RPMI8226 (cell line): ENCODE results near the gene UFSP2.

Source experiments
- DNase-seq: peaks from one replicate; pipeline ENCODE4 v3.0.0-alpha.2; 2015

Gene UFSP2

GRCh38 chr4:185424905-185425646, 688 bp downstream of the UFSP2 start:
- peak; percentile 5 for DNase-seq

GRCh38 chr4:185421366-185422124, 4.2 kb downstream of the UFSP2 start:
- DNase-seq = no peak

DNA sequence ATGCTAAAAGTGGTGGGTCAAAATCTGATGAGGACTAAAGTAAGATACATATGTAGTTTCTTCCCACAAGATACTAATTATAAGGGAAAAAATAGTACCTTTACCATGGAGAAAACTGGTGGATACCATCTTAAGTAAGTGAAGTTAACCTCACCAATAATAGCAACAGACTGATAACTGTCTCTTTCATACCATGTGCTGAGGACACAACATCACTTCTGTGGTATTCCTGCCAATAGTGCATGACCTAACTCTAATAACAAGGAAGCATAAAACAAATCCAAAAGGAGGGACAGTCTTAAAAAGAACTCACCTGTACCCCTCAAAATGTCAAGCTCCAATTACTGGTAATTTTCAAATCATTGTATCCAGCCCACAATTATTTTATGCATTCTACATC, 8.8 kb downstream of the UFSP2 start:
- DNase-seq = no peak

- no peak for DNase-seq
Measured at GRCh38 chr4:185412412-185412811, 13.4 kb downstream of the UFSP2 start.

DNA sequence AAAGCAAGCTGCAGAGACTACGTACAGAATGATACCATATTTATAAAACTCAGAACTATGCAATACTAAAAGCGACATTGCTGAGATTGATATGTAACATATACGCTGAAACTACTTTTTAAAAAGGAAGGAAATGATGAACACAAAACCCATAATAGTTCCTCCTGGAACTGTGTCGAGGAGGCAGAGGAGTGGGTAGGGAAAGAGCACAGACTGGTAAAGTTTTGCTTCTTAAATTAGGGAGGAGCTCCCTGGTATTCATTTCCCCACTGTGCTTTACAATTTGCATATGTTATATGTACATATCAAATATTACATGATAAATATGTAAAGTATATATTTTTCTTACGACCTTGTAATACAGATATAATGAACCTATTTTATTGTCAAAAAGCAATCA, 13.9 kb downstream of the UFSP2 start:
- DNase-seq = no peak

DNA sequence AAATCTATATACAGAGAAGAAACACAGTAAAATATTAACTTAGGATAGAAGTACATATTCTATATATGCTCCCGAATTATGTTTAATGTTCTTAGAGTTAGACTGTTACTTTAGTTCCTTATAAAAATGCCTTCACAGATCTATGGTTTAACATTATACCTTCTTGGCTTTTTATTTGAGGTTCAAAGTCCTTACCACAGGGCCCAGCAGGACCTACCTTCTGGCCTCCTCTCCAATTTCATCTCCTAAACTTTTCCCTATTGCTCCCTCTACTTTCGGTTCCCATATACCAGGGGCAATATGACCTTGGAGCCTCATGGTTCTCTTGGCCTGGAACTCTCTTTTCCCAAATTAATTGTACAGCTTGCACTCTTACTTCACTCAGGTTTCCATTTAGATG, 17.3 kb downstream of the UFSP2 start:
- DNase-seq = no peak

DNA sequence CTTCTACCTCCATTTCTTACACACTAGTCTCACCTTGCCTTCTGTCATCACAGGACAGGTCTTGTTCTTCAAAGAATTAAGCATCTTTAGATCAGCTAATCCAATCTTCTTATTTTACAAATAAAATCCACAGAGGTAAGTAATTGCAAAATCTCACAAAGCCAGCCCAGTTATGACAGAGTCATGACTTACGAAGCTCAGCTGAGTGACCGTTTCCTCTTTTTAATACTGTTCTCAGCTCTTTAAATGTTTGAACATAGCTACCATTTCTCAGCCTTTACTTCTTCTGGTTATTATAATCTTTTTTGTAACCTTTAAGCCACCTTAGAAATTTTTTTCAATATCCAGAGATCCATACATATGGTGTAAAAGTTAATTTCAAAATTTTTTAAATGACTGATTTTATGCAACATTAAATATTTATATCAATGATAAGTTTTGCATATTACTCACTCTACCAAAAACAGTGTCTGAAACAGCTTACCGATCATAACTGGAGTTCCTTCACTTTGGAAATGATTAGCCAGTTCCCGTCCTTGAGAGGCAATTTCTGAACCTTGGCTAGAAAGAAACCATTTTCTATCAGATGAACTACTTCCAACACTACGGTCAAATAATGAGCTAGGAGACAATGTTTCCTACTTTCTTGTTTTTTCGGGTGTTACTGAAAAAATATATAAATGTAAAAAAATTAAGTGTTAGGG, 20.3 kb downstream of the UFSP2 start:
- DNase-seq = no peak

GRCh38 chr4:185404031-185404430, 21.7 kb downstream of the UFSP2 start:
- no peak for DNase-seq

- no peak for DNase-seq
Measured at GRCh38 chr4:185399466-185399865, 26.3 kb downstream of the UFSP2 start.

DNA sequence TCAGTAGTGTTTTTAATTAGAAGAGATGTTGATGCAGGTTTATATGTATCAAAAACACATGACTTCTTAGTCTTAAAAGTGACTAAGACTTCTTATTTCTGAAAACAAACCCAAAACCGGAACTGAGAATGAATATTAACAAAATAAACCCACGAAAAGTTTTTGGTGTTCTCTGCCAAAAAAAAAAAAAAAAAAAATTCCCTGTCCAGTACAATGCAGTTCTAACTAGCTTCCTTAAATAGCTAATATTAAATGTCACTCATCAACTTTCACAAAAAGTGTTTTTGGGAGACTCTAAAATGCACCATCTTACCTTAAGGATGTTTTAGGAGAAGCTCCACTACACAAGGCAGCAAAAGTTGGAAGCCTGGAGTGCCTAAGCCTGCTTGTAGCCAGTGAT, 27.1 kb downstream of the UFSP2 start:
- DNase-seq = peak; percentile 11

DNA sequence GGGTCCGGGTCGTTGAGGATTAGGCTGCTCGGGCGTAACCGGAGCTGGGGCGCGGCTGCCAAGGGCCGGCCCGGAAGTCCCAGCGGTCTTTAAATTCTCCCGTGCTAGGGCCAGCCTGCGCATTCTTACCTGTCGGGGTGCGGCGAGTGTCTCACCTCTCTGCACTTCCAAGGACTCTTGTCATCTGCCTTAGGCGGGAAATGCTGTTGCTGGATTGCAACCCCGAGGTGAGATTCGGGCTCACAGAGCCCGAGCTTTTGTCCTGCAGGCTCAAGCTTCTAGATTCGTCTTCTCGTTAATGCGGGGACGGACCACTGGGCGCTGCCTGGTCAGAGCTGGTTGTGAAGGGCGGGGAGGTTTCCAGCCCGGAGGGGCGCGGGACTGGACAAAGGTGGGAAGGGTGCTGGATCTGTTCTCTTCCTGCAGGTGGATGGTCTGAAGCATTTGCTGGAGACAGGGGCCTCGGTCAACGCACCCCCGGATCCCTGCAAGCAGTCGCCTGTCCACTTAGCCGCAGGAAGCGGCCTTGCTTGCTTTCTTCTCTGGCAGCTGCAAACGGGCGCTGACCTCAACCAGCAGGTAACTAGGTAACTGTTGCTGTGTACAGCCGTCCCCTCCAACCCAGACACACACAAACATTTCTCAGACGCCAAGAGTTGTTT, 28.9 kb downstream of the UFSP2 start, which contains the start of gene ANKRD37:
Gene ANKRD37, plus strand, starts transcription at position 118 of the 662 bp plus-strand sequence. Its CDS starts 83 bp downstream, at position 201.
- DNase-seq = peak; percentile 60

DNA sequence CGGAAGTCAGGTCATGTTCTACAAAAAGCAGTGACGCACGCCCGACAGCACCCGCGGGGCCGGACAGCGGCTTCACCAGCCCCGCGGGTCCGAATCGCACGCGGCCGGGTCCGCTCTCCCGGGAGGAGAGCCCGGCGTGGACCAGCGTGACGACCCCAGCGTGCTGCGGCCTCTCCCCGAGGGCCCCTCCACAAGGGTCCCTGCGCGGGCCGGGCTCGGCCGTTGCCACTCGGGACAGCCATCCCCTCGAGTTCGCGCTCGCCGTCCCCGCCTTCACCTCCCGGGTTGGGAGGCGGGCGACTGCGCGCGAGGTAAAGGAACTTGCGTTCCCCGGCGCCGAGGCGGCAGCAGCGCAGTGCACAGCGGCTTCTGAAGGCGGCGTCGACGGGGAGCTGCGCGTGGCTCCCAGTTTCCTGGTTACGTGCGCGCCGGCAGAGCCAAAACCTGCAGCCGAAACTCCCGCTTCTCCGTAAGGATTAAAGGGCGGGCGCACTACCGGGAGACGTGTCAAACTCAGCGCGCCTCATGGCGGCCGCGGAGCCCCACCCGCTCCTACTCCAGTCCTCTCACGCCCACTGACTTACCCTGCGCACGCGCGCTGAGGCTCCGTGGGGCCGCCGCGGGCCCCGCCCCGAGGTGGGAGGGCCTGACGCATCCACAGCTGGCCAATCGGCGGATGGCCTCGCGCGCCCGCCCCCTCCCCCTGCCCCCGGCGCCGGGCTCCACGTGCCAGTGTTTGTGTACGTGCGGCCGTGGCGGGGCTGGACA, 29.6 kb downstream of the UFSP2 start:
- DNase-seq = peak; percentile 94

GRCh38 chr4:185395238-185395955, 30.4 kb downstream of the UFSP2 start, which contains the start of gene LRP2BP:
TSS of gene LRP2BP (minus strand) at chr4:185395924. CDS start at chr4:185378186, 17,738 bp downstream.
- peak; percentile 16 for DNase-seq

GRCh38 chr4:185394568-185395237, 31.1 kb downstream of the UFSP2 start:
- DNase-seq = no peak

DNA sequence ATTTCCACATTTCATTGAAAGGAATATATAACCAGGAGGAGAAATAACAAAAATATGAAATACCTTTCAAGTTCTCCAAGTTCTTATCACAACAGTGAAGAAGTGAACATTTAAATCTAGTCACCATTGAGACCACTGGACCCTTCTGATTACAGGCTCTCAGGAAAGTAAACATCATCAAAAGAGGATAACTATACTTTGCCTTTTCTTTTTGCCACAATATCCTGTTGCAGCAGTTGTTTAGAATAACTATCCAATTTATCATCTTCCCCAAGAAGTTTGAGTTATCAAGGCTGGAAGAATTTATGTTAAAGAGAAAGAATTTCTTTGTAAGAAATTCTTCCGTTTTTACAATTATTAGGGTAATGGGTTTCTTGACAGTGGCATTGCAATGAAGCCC, 33.6 kb downstream of the UFSP2 start:
- no peak for DNase-seq

DNA sequence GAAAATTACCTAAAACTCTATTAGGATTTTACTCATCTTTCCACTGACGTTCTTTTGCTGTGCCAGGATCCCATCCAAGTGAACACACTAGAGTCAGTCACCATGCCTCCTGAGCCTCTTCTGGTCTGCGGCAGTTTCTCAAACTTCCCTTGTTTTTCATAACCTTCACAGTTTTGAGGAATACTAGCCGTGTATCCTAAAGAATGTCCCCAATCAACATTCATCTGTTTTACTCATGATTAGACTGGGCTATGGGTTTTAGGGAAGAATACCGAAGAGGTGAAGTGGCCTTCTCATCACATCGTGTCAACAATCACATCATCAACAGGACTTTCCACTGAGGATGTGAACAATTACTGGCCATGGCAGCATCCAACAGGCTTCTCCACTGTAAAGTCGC, 34.8 kb downstream of the UFSP2 start:
- DNase-seq = no peak

- DNase-seq = no peak
Measured at GRCh38 chr4:185387957-185388356, 37.8 kb downstream of the UFSP2 start.

DNA sequence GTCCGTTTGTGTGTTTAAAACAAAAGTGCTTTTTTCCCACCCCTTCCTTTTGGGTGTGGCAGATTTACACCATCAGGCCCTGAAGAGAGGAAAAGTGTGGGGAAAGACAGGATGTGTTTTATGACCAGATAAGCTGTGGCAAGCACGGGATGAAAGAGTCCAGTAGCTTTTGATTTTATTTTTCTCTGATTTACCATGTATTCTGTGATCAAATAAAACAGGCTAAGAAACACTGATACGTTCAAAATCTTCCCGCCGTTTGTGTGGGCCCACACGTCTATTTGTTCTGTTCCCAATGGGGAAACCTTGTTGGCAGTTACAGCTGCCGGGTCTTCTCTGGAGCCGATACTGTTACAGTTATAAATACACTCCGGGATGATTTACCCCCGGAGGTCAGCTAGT, 40.8 kb downstream of the UFSP2 start:
- DNase-seq = no peak

GRCh38 chr4:185384061-185384460, 41.7 kb downstream of the UFSP2 start:
- DNase-seq = no peak

DNA sequence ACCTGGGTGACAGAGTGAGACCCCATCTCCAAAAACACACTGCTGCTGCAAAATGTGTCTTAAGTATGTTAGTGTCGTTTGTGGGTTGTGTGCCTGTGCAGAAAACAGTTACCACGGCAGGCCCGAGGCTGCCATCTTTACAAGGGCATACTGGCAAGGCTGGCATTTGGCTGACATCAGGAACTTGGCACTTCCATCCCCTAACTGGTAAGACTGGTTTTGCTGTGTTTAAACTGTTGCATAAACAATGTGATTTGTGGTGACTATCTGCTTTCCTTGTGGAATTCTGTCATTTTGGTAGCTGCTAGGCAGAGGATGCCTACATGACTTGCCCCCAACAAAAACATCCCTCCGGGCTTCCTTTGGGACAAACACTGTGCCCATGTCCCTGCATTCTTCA, 42.3 kb downstream of the UFSP2 start:
- DNase-seq = no peak

GRCh38 chr4:185382754-185383153, 43.0 kb downstream of the UFSP2 start:
- no peak for DNase-seq
